Epithelial cell of esophagus (primary cell): ENCODE measurements around the gene CNPY1.

Experiments used
- DNase-seq: peaks from one replicate; pipeline ENCODE4 v3.0.0; 2010; ENCODE audit warnings: low read depth
- H3K4me3 ChIP-seq: 2 replicates; pipeline ENCODE4 v1.5.1; 2011; ENCODE audit warnings: mild to moderate bottlenecking, low read length, control low read depth
- TF ChIP-seq, protein P1 (sequence below): IDR thresholded peaks from 2 replicates; pipeline ENCODE4 v1.5.1; 2011; ENCODE audit warnings: low read depth, mild to moderate bottlenecking, low read length, control low read depth, inconsistent platforms; ENCODE audit not compliant: insufficient read depth; ENCODE audit errors: missing control alignments

CNPY1 gene

DNA sequence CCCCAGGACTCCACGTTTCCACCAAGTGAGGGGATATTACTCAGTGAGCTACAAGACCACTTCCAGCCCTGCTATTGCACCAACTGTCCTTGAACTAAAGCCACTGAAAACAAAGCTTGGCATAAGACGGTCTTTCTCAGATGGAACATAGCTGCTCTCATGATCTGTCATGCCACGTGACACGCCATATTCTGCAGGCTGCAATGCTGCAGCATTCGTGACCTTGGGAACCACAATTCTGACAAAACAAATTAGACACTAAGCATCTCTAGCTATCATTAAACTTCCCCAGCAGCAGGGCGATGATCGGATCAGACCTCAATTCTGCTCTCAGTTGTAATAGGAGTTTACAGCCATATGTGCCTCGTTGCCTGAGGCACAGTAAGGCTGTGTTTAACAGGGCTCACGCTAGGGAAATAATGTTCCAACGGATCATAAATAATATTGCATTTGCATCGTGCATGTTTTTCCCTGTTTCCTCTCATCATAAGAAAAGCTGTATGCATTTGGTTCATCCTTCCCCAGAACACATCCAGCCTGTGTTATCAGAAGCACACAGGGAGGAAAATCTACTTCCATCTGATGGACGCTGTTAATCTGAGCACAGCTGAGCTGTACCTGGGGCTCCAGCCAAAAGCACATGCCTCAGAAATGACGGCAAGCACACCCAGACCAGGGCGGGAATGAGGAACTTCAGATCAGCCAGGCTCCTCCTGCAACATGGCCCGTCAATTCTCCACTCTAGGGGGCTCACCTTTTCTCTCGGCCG is 38.6 kb upstream of the CNPY1 start:
- no peak overlapping the region for H3K4me3 ChIP-seq
- peak; percentile 50 for DNase-seq
- TF ChIP-seq, protein P1, sequence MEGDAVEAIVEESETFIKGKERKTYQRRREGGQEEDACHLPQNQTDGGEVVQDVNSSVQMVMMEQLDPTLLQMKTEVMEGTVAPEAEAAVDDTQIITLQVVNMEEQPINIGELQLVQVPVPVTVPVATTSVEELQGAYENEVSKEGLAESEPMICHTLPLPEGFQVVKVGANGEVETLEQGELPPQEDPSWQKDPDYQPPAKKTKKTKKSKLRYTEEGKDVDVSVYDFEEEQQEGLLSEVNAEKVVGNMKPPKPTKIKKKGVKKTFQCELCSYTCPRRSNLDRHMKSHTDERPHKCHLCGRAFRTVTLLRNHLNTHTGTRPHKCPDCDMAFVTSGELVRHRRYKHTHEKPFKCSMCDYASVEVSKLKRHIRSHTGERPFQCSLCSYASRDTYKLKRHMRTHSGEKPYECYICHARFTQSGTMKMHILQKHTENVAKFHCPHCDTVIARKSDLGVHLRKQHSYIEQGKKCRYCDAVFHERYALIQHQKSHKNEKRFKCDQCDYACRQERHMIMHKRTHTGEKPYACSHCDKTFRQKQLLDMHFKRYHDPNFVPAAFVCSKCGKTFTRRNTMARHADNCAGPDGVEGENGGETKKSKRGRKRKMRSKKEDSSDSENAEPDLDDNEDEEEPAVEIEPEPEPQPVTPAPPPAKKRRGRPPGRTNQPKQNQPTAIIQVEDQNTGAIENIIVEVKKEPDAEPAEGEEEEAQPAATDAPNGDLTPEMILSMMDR, result no peak

- DNase-seq, result no peak
- H3K4me3 ChIP-seq, result no peak overlapping the region
- TF ChIP-seq, protein P1, result no peak
These were observed 37.9 kb upstream of the CNPY1 start for GRCh38 chr7:155584261-155584660.

DNA sequence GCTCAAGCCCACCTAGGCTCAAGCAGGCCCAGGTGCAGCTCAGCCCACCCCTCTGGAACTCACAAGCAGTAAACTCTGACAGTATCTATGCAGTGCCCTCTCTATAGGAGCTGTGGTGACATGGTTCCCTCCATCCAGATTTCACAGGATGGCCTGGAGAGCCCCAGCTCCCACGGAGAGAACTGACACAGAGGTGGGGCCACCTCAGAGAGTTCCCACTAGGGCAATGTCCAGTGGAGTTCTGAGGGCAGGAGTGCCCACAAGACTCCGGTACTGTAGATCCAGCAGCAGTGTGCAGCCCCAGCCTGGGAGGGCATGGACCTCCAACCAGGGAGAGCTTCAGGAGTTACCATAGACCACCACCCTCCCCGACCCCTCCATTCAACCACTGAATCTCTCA is 37.3 kb upstream of the CNPY1 start:
- DNase-seq, result no peak
- TF ChIP-seq, protein P1, result no peak
- no peak overlapping the region for H3K4me3 ChIP-seq

GRCh38 chr7:155581954-155582353 is 35.6 kb upstream of the CNPY1 start:
- H3K4me3 ChIP-seq, result no peak overlapping the region
- TF ChIP-seq, protein P1, result no peak
- DNase-seq, result no peak

DNA sequence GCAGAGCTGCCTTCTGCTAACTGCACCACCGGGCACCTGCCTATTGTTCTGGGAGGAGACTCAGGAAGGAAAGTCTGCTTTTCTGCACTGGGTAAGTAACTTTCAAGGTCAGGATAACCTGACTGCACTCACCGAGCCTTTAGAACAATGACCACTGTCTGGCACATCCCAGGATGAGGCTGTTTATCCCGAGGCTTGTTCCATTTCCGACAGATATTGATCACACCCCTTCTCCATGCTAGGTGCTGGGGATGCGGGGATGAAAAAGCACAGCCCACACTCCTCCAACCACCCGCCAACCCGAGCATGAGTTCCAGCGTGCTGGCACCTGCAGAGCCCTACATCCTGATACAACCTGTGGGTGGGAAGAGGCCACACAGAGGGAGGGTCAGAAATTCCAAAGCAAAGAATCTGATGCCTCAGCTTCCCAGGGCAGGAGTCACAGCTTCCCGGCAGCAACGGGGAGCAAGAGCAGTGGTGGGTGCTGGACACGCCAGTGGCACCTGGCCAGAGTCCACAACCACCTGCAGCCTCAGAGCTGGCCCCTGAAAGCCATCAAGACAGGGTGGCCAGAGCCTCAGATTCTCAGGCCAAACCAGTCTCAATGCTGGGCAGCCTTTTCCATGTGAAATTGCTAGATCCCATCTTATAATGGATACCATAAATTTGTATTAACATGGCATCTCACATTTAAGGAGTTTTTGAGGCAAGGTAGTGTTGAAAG is 34.9 kb upstream of the CNPY1 start:
- no peak for DNase-seq
- TF ChIP-seq, protein P1, result no peak

GRCh38 chr7:155580367-155580766 is 34.0 kb upstream of the CNPY1 start:
- DNase-seq, result no peak
- TF ChIP-seq, protein P1, result no peak
- no peak overlapping the region for H3K4me3 ChIP-seq

More for the DNA sequence above, 34.9 kb upstream of the CNPY1 start:
- no peak overlapping the region for H3K4me3 ChIP-seq
